ENCODE data around the gene PXMP4. TPM values are rescaled to one million over a fixed set of nuclear protein-coding genes. Genes with fewer than 3 reads are reported as not detected.
A peak's percentile ranks its signal among the peaks of the same experiment; 100 is the strongest.

The PXMP4 gene
- total RNA-seq, 4 donors from 2014 or later: 3.4 to 11.7 (median 7.6) TPM

DNA sequence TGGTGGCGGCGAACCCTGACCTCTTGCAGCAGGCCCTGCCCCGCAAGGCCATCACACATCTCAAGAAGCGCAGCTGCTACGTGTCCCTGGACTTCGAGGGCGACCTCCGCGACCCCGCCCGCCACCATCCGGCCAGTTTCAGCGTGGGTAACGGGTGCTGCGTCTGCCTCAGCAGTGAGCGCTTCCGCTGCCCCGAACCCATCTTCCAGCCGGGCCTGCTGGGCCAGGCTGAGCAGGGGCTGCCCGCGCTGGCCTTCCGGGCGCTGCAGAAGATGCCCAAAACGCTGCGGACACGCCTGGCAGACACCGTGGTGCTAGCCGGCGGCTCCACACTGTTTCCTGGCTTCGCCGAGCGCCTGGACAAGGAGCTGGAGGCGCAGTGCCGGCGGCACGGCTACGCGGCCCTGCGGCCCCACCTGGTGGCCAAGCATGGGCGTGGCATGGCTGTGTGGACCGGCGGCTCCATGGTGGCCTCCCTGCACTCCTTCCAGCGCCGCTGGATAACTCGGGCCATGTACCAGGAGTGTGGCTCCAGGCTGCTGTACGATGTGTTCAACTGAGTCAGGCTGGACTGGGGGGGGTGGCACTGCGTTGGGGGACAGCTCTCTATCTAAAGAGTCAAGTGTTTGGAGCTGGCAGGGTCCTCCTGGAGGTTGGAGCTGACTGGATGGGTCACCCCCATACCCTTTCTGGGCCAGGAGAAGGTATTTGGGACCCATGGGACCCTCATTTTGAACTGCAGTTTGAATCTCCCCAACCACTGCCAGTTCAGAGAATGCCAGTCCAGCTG lies 52.2 kb downstream of the PXMP4 start:
- Histone ChIP-seq H3K4me3 (peak overlapping the region; percentile 49 to 72 (median 58)), H3K36me3 (peaks cover 0 to 28% (median 0%) of the 10 kb centered on the region in 3 donors), H3K27me3 (no peaks in the 10 kb centered on the region), H3K4me1 (peaks cover 31 to 82% (median 43%) of the 10 kb centered on the region in 3 donors), H3K9me3 (no peaks in the 10 kb centered on the region), H3K27ac (peak overlapping the region; percentile 86 to 93 (median 90))
- intact Hi-C loops (cut with DNase I): loop anchor here (5.0 kb wide), 1 partner anchor 211 kb away; no protein-coding TSS in a partner anchor
- 18% methylated on average over 4 of the region's 47 CpGs; no CpG with 5 or more reads in 1 of the 2 donors for WGBS, 2 donors
- no peak for TF ChIP-seq POLR2A (IDR thresholded peaks at IDR 0.05)
- TF ChIP-seq CTCF (IDR thresholded peaks at IDR 0.05): peak; percentile 91 to 97 (median 93)
- DNase-seq: no peak

- peak overlapping the region; percentile 86 to 93 (median 90) for H3K27ac ChIP-seq
- DNase-seq: no peak
- H3K4me1 ChIP-seq: peaks cover 31 to 81% (median 41%) of the 10 kb centered on the region in 3 donors
- peak overlapping the region; percentile 49 to 72 (median 58) for H3K4me3 ChIP-seq
- intact Hi-C loops (cut with DNase I): loop anchor here (5.0 kb wide), 1 partner anchor 210 kb away; no protein-coding TSS in a partner anchor
- TF ChIP-seq POLR2A (IDR thresholded peaks at IDR 0.05) (no peak), CTCF (IDR thresholded peaks at IDR 0.05) (no peak)
- 4% methylated on average over 4 of the region's 55 CpGs; no CpG with 5 or more reads in 1 of the 2 donors for whole genome bisulfite sequencing, 2 donors
- no peaks in the 10 kb centered on the region for H3K27me3 ChIP-seq
- peaks cover 0 to 28% (median 0%) of the 10 kb centered on the region in 3 donors for H3K36me3 ChIP-seq
- H3K9me3 ChIP-seq: no peaks in the 10 kb centered on the region
Measured at GRCh38 chr20:33667245-33667675, 52.9 kb downstream of the PXMP4 start.

DNA sequence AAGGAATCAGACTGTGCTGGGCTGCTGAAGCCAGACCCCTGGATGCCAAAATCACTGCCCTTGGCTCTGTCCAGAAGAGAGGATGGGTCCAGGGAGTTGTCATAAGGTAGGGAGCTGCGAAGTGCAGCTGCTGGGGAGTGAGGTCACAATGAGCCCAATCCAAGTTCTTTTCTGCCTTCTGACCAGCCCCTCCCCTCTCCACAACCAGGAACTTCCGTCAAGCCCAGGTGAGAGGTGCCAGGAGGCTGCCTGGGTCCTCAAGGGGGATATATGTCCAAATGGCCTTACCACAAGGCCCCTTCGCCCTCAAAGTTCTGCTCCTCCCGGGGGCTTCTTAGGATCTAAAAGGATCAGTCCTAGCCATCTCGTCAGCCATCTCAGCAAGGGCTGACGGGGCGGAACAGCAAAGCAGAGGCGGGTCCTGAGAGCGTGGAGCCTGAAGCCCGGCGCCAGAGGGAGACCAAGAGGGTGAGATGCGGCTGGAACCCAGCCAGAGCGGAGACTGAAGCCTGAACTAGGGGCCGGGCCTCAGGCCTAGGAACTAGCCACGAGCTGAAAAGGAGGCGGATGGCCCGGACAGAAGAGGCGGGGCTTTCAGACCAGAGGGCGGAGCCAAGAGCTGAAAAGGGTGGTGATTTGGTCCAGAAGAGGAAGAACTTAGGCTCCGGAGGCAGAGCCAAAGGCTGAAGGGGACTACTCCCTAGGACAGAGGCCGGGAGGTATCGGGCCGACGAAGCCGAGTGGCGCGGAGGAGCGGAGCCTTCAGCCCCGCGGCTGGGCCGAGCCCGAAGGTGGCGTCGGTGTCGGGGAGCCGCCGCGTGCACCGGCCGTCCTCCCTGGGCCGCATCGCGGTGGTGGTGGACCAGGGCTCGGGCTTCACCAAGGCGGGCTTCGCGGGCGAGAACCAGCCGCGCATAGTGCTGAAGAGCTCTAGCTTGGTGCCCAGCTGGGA lies 53.5 kb downstream of the PXMP4 start, which contains the start of gene ACTL10:
Gene ACTL10 (plus strand): TSS at position 651 of the 952 bp plus-strand sequence. CDS start 555 bp downstream, outside the sequence.
- intact Hi-C loops (cut with DNase I): loop anchor here (5.0 kb wide), 1 partner anchor 209 kb away; no protein-coding TSS in a partner anchor
- peak in 2 of 6 experiments; percentile 20 to 26 for TF ChIP-seq CTCF (IDR thresholded peaks at IDR 0.05)
- TF ChIP-seq POLR2A (IDR thresholded peaks at IDR 0.05): peak in 3 of 4 donors; percentile 58 to 90 (median 60)
- H3K27me3 ChIP-seq: no peaks in the 10 kb centered on the region
- WGBS, 2 donors: 3 to 6% methylated on average over 10 to 13 of the region's 50 CpGs
- peaks cover 31 to 74% (median 41%) of the 10 kb centered on the region in 3 donors for H3K4me1 ChIP-seq
- peaks cover 0 to 28% (median 0%) of the 10 kb centered on the region in 3 donors for H3K36me3 ChIP-seq
- H3K27ac ChIP-seq: peak within 1 kb of the TSS; percentile 86 to 93 (median 90)
- H3K9me3 ChIP-seq: no peaks in the 10 kb centered on the region
- H3K4me3 ChIP-seq: peak within 1 kb of the TSS; percentile 49 to 72 (median 58)
- peak; percentile 80 for DNase-seq

- 94 to 100% methylated on average over 2 of the region's 2 CpGs for WGBS, 2 donors
- Histone ChIP-seq H3K4me1 (peaks cover 31 to 63% (median 41%) of the 10 kb centered on the region in 3 donors), H3K27me3 (no peaks in the 10 kb centered on the region)
Measured at GRCh38 chr20:33664762-33665144, 55.4 kb downstream of the PXMP4 start.

More at GRCh38 chr20:33664762-33665144, 55.4 kb downstream of the PXMP4 start:
- intact Hi-C loops (cut with DNase I): loop anchor here (5.0 kb wide), 1 partner anchor 207 kb away; no protein-coding TSS in a partner anchor
- TF ChIP-seq POLR2A (IDR thresholded peaks at IDR 0.05) (no peak), CTCF (IDR thresholded peaks at IDR 0.05) (no peak)
- Histone ChIP-seq H3K27ac (peak overlapping the region in 2 of 4 donors; percentile 90 to 95), H3K36me3 (peaks cover 2 to 19% (median 2%) of the 10 kb centered on the region in 3 donors), H3K9me3 (no peaks in the 10 kb centered on the region), H3K4me3 (no peak overlapping the region)
- DNase-seq: no peak

Measured in esophagus squamous epithelium (tissue), 5 donors.